PC-9 (cell line): ENCODE data around the gene MAS1L.

Source experiments
- CTCF ChIP-seq: fragments of 200-600 bp; sonication (generic); conservative IDR thresholded peaks from 2 replicates; pipeline ENCODE4 v1.6.1; 2017; ENCODE audit warnings: mixed run types, antibody characterized with exemption, mild to moderate bottlenecking, moderate library complexity
- EZH2 ChIP-seq: fragments of 200-600 bp; sonication (generic); IDR thresholded peaks from 2 replicates; pipeline ENCODE4 v1.8.0; 2017; ENCODE audit warnings: antibody characterized with exemption, low read depth

DNA sequence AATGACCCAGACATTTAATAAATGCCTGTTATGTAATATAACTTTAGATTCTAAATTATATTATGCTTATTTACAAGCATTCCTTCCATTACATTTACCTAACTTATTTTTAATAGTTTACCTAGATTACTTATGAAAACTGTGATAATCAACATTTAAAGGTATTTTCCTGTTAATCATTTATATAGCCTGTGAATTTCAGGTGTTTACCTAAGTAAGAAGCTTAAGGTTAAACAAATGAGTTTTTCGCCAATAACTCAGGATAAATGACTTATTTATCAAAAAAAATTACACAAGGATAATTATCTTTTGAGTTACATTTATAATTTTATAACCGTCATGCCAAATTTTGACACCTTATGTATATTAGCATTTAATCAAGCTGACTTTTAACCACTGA, 36.3 kb upstream of the MAS1L start:
- no peak for TF ChIP-seq CTCF
- no peak for TF ChIP-seq EZH2
